HG02885 (cell line): ENCODE measurements around the gene PRDX5.

Experiments used
- ATAC-seq: cut with Tn5 transposase; IDR thresholded peaks from one replicate; pipeline ENCODE4 v1.9.1; 2021; ENCODE audit warnings: mild to moderate bottlenecking; ENCODE audit not compliant: unreplicated experiment, poor library complexity

PRDX5 gene

GRCh38 chr11:64342869-64343745, 25.2 kb downstream of the PRDX5 start:
- ATAC-seq: no peak

GRCh38 chr11:64343767-64344559, 26.0 kb downstream of the PRDX5 start:
- no peak for ATAC-seq

GRCh38 chr11:64344787-64345186, 26.9 kb downstream of the PRDX5 start:
- ATAC-seq: no peak

GRCh38 chr11:64347193-64347867, 29.4 kb downstream of the PRDX5 start:
- no peak for ATAC-seq

GRCh38 chr11:64348383-64349024, 30.6 kb downstream of the PRDX5 start:
- no peak for ATAC-seq

GRCh38 chr11:64349025-64349387, 31.1 kb downstream of the PRDX5 start:
- ATAC-seq: no peak

GRCh38 chr11:64349404-64349803, 31.5 kb downstream of the PRDX5 start:
- no peak for ATAC-seq

- ATAC-seq: no peak
These were observed 33.3 kb downstream of the PRDX5 start for GRCh38 chr11:64351136-64351631.

- ATAC-seq: no peak
These were observed 34.4 kb downstream of the PRDX5 start for GRCh38 chr11:64352099-64352994.

GRCh38 chr11:64352995-64353714, 35.2 kb downstream of the PRDX5 start:
- no peak for ATAC-seq

GRCh38 chr11:64353715-64354506, 36.0 kb downstream of the PRDX5 start:
- ATAC-seq: no peak

GRCh38 chr11:64355078-64355940, 37.4 kb downstream of the PRDX5 start:
- ATAC-seq: no peak

GRCh38 chr11:64356498-64357411, 38.8 kb downstream of the PRDX5 start:
- no peak for ATAC-seq

- ATAC-seq: no peak
These were observed 39.5 kb downstream of the PRDX5 start for GRCh38 chr11:64357446-64357845.

GRCh38 chr11:64357904-64358535, 40.1 kb downstream of the PRDX5 start:
- no peak for ATAC-seq

- no peak for ATAC-seq
These were observed 40.6 kb downstream of the PRDX5 start for GRCh38 chr11:64358536-64358906.
